HEK293T (cell line): ENCODE results near the gene SLC7A6OS.

ENCODE experiments used
- CTCF ChIA-PET: fragments of 350-600 bp; formaldehyde crosslinking; extraction: SDS; loops from one replicate; lab custom pipeline; 2021; ENCODE audit warnings: antibody characterized with exemption, inconsistent platforms; lab: Yijun Ruan, JAX
- POLR2A ChIA-PET: fragments of 350-600 bp; formaldehyde crosslinking; extraction: SDS; loops from one replicate; lab custom pipeline; 2020; ENCODE audit warnings: antibody characterized with exemption, inconsistent platforms; lab: Yijun Ruan, JAX
- DNase-seq: peaks from one replicate; pipeline ENCODE4 v3.0.0; 2012; ENCODE audit warnings: mixed read lengths; ENCODE audit errors: extremely low spot score
- ARNT ChIP-seq: fragments of 450-650 bp; IDR thresholded peaks from 2 replicates; pipeline ENCODE4 v1.6.1; 2017; ENCODE audit warnings: mild to moderate bottlenecking
- BHLHE40 ChIP-seq: fragments of 450-650 bp; IDR thresholded peaks from 2 replicates; pipeline ENCODE4 v1.6.1; 2016; ENCODE audit warnings: mild to moderate bottlenecking, moderate library complexity, borderline replicate concordance
- CTBP1 ChIP-seq: fragments of 450-650 bp; IDR thresholded peaks from 2 replicates; pipeline ENCODE4 v1.6.1; 2016; ENCODE audit warnings: borderline replicate concordance
- ELF4 ChIP-seq: fragments of 450-650 bp; IDR thresholded peaks from 2 replicates; pipeline ENCODE4 v1.6.1; 2017; ENCODE audit warnings: antibody characterized with exemption
- FOXA1 ChIP-seq: fragments of 450-650 bp; IDR thresholded peaks from 2 replicates; pipeline ENCODE4 v1.6.1; 2016; ENCODE audit warnings: mild to moderate bottlenecking
- FOXK2 ChIP-seq: fragments of 450-650 bp; IDR thresholded peaks from 2 replicates; pipeline ENCODE4 v1.6.1; 2016; ENCODE audit warnings: mild to moderate bottlenecking
- FOXM1 ChIP-seq: fragments of 450-650 bp; IDR thresholded peaks from 2 replicates; pipeline ENCODE4 v1.6.1; 2017; ENCODE audit warnings: mild to moderate bottlenecking, borderline replicate concordance
- HDGF ChIP-seq: fragments of 450-650 bp; IDR thresholded peaks from 2 replicates; pipeline ENCODE4 v1.6.1; 2017; ENCODE audit warnings: antibody characterized with exemption, borderline replicate concordance
- L3MBTL2 ChIP-seq: fragments of 450-650 bp; conservative IDR thresholded peaks from 2 replicates; pipeline ENCODE4 v1.6.1; 2016; ENCODE audit warnings: mild to moderate bottlenecking
- LEF1 ChIP-seq: fragments of 450-650 bp; IDR thresholded peaks from 2 replicates; pipeline ENCODE4 v1.6.1; 2017; ENCODE audit warnings: mild to moderate bottlenecking, borderline replicate concordance
- NFRKB ChIP-seq: fragments of 450-650 bp; IDR thresholded peaks from 2 replicates; pipeline ENCODE4 v1.6.1; 2016; ENCODE audit warnings: mild to moderate bottlenecking, moderate library complexity
- SUZ12 ChIP-seq: fragments of 450-650 bp; IDR thresholded peaks from 2 replicates; pipeline ENCODE4 v1.6.1; 2016; ENCODE audit warnings: mild to moderate bottlenecking
- TARDBP ChIP-seq: fragments of 450-650 bp; IDR thresholded peaks from 2 replicates; pipeline ENCODE4 v1.6.1; 2016
- ZNF384 ChIP-seq: fragments of 450-650 bp; IDR thresholded peaks from 2 replicates; pipeline ENCODE4 v1.6.1; 2016
- TF ChIP-seq, protein P1 (sequence below): fragments of 450-650 bp; IDR thresholded peaks from 2 replicates; pipeline ENCODE4 v1.6.1; 2016

The SLC7A6OS gene

GRCh38 chr16:68356249-68356918 is 45.6 kb upstream of the SLC7A6OS start:
- POLR2A ChIA-PET = no interaction called here
- no peak for DNase-seq
- no peak for TF ChIP-seq HDGF
- no peak for TF ChIP-seq TARDBP
- TF ChIP-seq L3MBTL2 = no peak
- TF ChIP-seq FOXA1 = no peak
- no peak for TF ChIP-seq BHLHE40
- no peak for TF ChIP-seq FOXM1
- TF ChIP-seq ZNF384 = no peak
- no peak for TF ChIP-seq FOXK2
- TF ChIP-seq ELF4 = no peak
- CTCF ChIA-PET = interaction anchor here (1.8 kb wide), 1 partner anchor 8 kb away, joined by 7 read pairs; no protein-coding TSS in a partner anchor

GRCh38 chr16:68355447-68356248 is 44.9 kb upstream of the SLC7A6OS start:
- no peak for TF ChIP-seq ZNF384
- no peak for TF ChIP-seq BHLHE40
- no peak for TF ChIP-seq ELF4
- TF ChIP-seq FOXK2 = no peak
- no peak for TF ChIP-seq ARNT
- TF ChIP-seq NFRKB = no peak
- no peak for TF ChIP-seq HDGF
- TF ChIP-seq, protein P1, sequence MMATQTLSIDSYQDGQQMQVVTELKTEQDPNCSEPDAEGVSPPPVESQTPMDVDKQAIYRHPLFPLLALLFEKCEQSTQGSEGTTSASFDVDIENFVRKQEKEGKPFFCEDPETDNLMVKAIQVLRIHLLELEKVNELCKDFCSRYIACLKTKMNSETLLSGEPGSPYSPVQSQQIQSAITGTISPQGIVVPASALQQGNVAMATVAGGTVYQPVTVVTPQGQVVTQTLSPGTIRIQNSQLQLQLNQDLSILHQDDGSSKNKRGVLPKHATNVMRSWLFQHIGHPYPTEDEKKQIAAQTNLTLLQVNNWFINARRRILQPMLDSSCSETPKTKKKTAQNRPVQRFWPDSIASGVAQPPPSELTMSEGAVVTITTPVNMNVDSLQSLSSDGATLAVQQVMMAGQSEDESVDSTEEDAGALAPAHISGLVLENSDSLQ = no peak
- no peak for TF ChIP-seq LEF1
- no peak for TF ChIP-seq L3MBTL2
- TF ChIP-seq FOXA1 = no peak
- no peak for TF ChIP-seq FOXM1
- no peak for TF ChIP-seq CTBP1
- CTCF ChIA-PET = interaction anchor here (0.8 to 1.8 kb wide), 2 partner anchors 9 to 11 kb away, joined by 3 to 7 read pairs; no protein-coding TSS in a partner anchor
- POLR2A ChIA-PET = no interaction called here
- DNase-seq = no peak

GRCh38 chr16:68354816-68355215 is 44.1 kb upstream of the SLC7A6OS start:
- ChIA-PET POLR2A (no interaction called here), CTCF (interaction anchor here (0.8 to 1.8 kb wide), 2 partner anchors 10 to 11 kb away, joined by 3 to 7 read pairs; no protein-coding TSS in a partner anchor)
- no peak for DNase-seq
- TF ChIP-seq ELF4 (no peak), HDGF (no peak)

DNA sequence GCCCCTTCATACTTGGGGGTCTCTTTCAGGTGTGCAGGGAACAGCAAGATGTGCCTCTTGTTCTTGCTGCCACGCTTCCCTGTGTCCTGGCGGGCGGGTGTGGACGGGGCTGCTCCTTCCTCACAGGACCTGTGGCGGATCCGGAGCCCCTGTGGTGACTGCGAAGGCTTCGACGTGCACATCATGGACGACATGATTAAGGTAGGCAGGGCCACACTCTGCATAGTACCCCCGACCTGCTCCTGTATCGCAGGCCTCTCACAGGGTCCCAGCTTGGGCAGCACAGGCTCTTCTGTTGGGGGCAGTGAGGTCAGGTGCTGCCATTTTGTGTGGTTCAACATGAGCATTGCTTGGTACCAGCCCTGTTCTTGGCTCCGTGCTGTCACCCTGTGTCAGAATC is 42.6 kb upstream of the SLC7A6OS start:
- no peak for DNase-seq
- POLR2A ChIA-PET = no interaction called here
- CTCF ChIA-PET = no interaction called here
- TF ChIP-seq SUZ12 = no peak
- no peak for TF ChIP-seq BHLHE40
- TF ChIP-seq LEF1 = no peak
- TF ChIP-seq HDGF = no peak
- TF ChIP-seq ARNT = no peak
- no peak for TF ChIP-seq ZNF384
- TF ChIP-seq, protein P1 = no peak
- TF ChIP-seq TARDBP = no peak
- no peak for TF ChIP-seq ELF4
- TF ChIP-seq L3MBTL2 = no peak
- TF ChIP-seq FOXA1 = no peak
- TF ChIP-seq NFRKB = no peak

DNA sequence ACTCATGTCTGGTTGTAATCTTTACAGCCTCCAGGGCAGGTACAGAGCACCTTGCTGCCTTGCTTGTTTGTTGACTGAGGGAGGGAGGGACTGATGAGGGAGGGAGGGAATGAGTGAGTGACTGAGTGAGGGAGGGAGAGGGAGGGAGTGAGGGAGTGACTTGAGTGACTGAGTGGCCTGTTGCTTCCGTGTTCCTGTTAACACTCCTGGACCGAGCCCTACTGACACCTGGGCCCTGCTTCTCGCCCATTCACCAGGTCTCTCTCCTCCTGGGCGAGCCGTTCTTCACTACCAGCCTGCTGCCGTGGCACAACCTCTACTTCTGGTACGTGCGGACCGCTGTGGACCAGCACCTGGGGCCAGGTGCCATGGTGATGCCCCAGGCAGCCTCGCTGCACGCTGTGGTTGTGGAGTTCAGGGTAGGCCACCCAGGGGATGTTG is 41.3 kb upstream of the SLC7A6OS start:
- no peak for TF ChIP-seq FOXA1
- no peak for TF ChIP-seq NFRKB
- no peak for TF ChIP-seq ELF4
- TF ChIP-seq CTBP1 = no peak
- TF ChIP-seq L3MBTL2 = no peak
- TF ChIP-seq HDGF = no peak
- no peak for TF ChIP-seq LEF1
- no peak for TF ChIP-seq TARDBP
- TF ChIP-seq SUZ12 = no peak
- no peak for TF ChIP-seq FOXM1
- no peak for DNase-seq
- ChIA-PET POLR2A (no interaction called here), CTCF (no interaction called here)

DNA sequence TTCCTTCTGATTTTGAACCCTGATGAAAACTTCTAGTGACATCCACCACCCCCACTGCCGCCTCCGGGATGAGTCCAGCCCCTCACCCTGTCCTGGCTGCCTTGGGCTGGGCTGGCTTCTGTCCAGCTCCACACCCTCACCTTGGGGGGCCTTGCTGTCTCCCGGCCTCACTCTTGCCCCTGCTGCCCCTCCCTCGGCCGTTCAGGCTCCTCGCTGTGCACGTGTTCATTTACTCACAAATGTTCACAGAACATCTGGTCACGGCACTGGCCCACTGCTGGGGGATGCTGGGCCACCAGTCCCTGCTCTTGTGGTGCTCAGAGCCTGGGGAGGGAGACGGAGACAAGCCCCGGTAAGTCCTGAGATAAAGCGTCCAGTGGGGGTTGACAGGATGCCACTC is 40.7 kb upstream of the SLC7A6OS start:
- TF ChIP-seq ARNT = no peak
- no peak for TF ChIP-seq FOXA1
- TF ChIP-seq ZNF384 = no peak
- no peak for TF ChIP-seq HDGF
- TF ChIP-seq, protein P1 = no peak
- no peak for TF ChIP-seq LEF1
- TF ChIP-seq BHLHE40 = no peak
- TF ChIP-seq SUZ12 = no peak
- no peak for TF ChIP-seq ELF4
- ChIA-PET CTCF (no interaction called here), POLR2A (no interaction called here)
- no peak for DNase-seq
